ENCODE results near the gene C2CD3.

DNA sequence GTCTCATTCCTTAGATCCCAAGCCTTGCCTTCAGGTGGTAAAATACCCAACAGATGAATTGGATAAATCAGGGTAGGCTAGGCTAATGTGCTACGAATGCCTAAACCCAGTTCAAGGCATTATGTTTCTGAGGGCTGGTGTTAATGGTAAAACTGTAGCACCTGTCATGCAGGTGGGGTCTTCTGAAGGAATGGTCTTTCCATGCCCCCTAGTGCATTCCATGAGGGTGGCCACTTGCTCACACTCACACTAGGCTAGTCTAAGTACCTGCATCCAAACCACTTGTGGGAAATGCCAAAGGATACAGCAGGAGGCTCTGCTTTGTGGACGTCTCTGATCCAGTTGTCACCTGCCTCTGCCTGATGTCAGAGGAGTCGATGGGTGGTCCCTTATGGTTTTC is 137.8 kb downstream of the C2CD3 start:
- no peak for TF ChIP-seq POLR2AphosphoS2 (IDR thresholded peaks at IDR 0.05; ENCODE audit: low read depth, low read length)
- peak in 2 of 3 experiments; percentile 14 to 38; a peak in 3 of 6 replicates for TF ChIP-seq CTCF (IDR thresholded peaks at IDR 0.05 in 2 of 3, conservative IDR thresholded peaks at IDR 0.05 in 1 of 3; ENCODE audit: control insufficient read depth in 2 of 3, extremely low read depth in 1 of 3, insufficient read depth in 1 of 3, low read depth in 3 of 3, low read length in 3 of 3)
- no peak for TF ChIP-seq PML (IDR thresholded peaks at IDR 0.05; ENCODE audit: low read length)
- no peak for TF ChIP-seq ZBTB33 (IDR thresholded peaks at IDR 0.05)
- TF ChIP-seq RAD21 (IDR thresholded peaks at IDR 0.05; ENCODE audit: insufficient read depth, low read depth, low read length), result peak; percentile 37; the same call in 1 of the 2 replicates
- no peak for TF ChIP-seq ETV6 (conservative IDR thresholded peaks at IDR 0.05 in 1 of 2, IDR thresholded peaks at IDR 0.05 in 1 of 2; ENCODE audit: borderline replicate concordance in 1 of 2, low read depth in 1 of 2)
- TF ChIP-seq, protein P1, sequence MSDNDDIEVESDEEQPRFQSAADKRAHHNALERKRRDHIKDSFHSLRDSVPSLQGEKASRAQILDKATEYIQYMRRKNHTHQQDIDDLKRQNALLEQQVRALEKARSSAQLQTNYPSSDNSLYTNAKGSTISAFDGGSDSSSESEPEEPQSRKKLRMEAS (IDR thresholded peaks at IDR 0.05; ENCODE audit: low read depth, low read length), result no peak
- no peak for TF ChIP-seq EP300 (IDR thresholded peaks at IDR 0.05; ENCODE audit: borderline replicate concordance in 1 of 2, control insufficient read depth in 1 of 2, low read depth in 2 of 2, low read length in 2 of 2)
- no peak for TF ChIP-seq SRF (IDR thresholded peaks at IDR 0.05; ENCODE audit: low read depth in 2 of 2, low read length in 2 of 2)
- TF ChIP-seq STAT1 (conservative IDR thresholded peaks at IDR 0.05), result no peak
- no peak for TF ChIP-seq SMAD5 (IDR thresholded peaks at IDR 0.05; ENCODE audit: low read depth)
- TF ChIP-seq, protein P2, sequence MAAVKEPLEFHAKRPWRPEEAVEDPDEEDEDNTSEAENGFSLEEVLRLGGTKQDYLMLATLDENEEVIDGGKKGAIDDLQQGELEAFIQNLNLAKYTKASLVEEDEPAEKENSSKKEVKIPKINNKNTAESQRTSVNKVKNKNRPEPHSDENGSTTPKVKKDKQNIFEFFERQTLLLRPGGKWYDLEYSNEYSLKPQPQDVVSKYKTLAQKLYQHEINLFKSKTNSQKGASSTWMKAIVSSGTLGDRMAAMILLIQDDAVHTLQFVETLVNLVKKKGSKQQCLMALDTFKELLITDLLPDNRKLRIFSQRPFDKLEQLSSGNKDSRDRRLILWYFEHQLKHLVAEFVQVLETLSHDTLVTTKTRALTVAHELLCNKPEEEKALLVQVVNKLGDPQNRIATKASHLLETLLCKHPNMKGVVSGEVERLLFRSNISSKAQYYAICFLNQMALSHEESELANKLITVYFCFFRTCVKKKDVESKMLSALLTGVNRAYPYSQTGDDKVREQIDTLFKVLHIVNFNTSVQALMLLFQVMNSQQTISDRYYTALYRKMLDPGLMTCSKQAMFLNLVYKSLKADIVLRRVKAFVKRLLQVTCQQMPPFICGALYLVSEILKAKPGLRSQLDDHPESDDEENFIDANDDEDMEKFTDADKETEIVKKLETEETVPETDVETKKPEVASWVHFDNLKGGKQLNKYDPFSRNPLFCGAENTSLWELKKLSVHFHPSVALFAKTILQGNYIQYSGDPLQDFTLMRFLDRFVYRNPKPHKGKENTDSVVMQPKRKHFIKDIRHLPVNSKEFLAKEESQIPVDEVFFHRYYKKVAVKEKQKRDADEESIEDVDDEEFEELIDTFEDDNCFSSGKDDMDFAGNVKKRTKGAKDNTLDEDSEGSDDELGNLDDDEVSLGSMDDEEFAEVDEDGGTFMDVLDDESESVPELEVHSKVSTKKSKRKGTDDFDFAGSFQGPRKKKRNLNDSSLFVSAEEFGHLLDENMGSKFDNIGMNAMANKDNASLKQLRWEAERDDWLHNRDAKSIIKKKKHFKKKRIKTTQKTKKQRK (IDR thresholded peaks at IDR 0.05; ENCODE audit: low read depth, low read length), result no peak
- TF ChIP-seq POLR2A (IDR thresholded peaks at IDR 0.05; ENCODE audit: low read depth, low read length), result no peak
- no peak for TF ChIP-seq EGR1 (IDR thresholded peaks at IDR 0.05; ENCODE audit: borderline replicate concordance in 1 of 2, low read depth in 2 of 2, low read length in 2 of 2)
